ENCODE results near the gene MOCOS. TPM values are rescaled to one million over a fixed set of nuclear protein-coding genes. Genes with fewer than 3 reads are reported as not detected.
A peak's percentile ranks its signal among the peaks of the same experiment; 100 is the strongest.

The MOCOS gene
- total and polyA plus RNA-seq, 2 donors from 2014 or later, result 1.1 to 5.8 TPM

DNA sequence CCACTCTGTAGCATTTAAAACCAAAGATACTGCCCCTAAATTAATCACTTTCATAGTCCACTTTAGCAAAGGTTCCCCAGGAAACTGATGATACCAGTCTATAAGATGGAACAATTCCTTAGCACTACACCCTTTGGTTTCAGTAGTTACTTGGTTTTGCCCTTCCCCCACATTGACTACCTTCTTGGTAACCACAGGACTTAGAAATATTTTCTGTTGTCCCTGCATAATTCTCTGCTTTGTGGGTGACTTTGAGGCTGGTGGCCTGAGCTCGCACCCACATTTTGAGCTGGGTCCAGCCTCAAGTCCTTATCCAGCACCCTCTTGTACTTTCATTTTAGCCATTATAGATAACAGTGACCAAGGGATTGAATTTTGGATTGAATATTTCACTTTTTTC lies 34.5 kb upstream of the MOCOS start:
- intact Hi-C loops (cut with DNase I), result no loop called here
- TF ChIP-seq, protein P1, sequence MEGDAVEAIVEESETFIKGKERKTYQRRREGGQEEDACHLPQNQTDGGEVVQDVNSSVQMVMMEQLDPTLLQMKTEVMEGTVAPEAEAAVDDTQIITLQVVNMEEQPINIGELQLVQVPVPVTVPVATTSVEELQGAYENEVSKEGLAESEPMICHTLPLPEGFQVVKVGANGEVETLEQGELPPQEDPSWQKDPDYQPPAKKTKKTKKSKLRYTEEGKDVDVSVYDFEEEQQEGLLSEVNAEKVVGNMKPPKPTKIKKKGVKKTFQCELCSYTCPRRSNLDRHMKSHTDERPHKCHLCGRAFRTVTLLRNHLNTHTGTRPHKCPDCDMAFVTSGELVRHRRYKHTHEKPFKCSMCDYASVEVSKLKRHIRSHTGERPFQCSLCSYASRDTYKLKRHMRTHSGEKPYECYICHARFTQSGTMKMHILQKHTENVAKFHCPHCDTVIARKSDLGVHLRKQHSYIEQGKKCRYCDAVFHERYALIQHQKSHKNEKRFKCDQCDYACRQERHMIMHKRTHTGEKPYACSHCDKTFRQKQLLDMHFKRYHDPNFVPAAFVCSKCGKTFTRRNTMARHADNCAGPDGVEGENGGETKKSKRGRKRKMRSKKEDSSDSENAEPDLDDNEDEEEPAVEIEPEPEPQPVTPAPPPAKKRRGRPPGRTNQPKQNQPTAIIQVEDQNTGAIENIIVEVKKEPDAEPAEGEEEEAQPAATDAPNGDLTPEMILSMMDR (IDR thresholded peaks at IDR 0.05; ENCODE audit: borderline replicate concordance, extremely low read depth, insufficient read depth), result no peak
- H3K4me3 ChIP-seq (ENCODE audit: low read length in 3 of 3), result no peak overlapping the region
- H3K27me3 ChIP-seq (ENCODE audit: control insufficient read depth, insufficient read depth, low read length), result no peaks in the 10 kb centered on the region
- peaks cover 11 to 42% (median 27%) of the 10 kb centered on the region in 3 donors for H3K36me3 ChIP-seq (ENCODE audit: control insufficient read depth in 2 of 3, insufficient read depth in 3 of 3, low read length in 3 of 3)
- no peaks in the 10 kb centered on the region for H3K4me1 ChIP-seq (ENCODE audit: control insufficient read depth in 2 of 3, insufficient read depth in 2 of 3, low read depth in 1 of 3, low read length in 3 of 3)
- no peak overlapping the region for H3K27ac ChIP-seq (ENCODE audit: low read depth in 2 of 2, low read length in 2 of 2)
- DNase-seq, result no peak
- H3K9ac ChIP-seq (ENCODE audit: low read length in 3 of 3), result no peak overlapping the region
- no peak for FAIRE-seq
- H3K9me3 ChIP-seq (ENCODE audit: control insufficient read depth in 2 of 3, insufficient read depth in 1 of 3, low read length in 3 of 3), result no peaks in the 10 kb centered on the region

GRCh38 chr18:36153203-36153602 lies 34.1 kb upstream of the MOCOS start:
- no peak overlapping the region for H3K9ac ChIP-seq (ENCODE audit: low read length in 3 of 3)
- H3K9me3 ChIP-seq (ENCODE audit: control insufficient read depth in 2 of 3, insufficient read depth in 1 of 3, low read length in 3 of 3), result no peaks in the 10 kb centered on the region
- FAIRE-seq (no peak), DNase-seq (peak in 2 of 5 donors; percentile 23 to 54)
- TF ChIP-seq, protein P1 (IDR thresholded peaks at IDR 0.05; ENCODE audit: borderline replicate concordance, extremely low read depth, insufficient read depth), result no peak
- no peaks in the 10 kb centered on the region for H3K27me3 ChIP-seq (ENCODE audit: control insufficient read depth, insufficient read depth, low read length)
- no peaks in the 10 kb centered on the region for H3K4me1 ChIP-seq (ENCODE audit: control insufficient read depth in 2 of 3, insufficient read depth in 2 of 3, low read depth in 1 of 3, low read length in 3 of 3)
- H3K36me3 ChIP-seq (ENCODE audit: control insufficient read depth in 2 of 3, insufficient read depth in 3 of 3, low read length in 3 of 3), result peaks cover 11 to 45% (median 27%) of the 10 kb centered on the region in 3 donors
- H3K27ac ChIP-seq (ENCODE audit: low read depth in 2 of 2, low read length in 2 of 2), result no peak overlapping the region
- no peak overlapping the region for H3K4me3 ChIP-seq (ENCODE audit: low read length in 3 of 3)
- intact Hi-C loops (cut with DNase I), result no loop called here

DNA sequence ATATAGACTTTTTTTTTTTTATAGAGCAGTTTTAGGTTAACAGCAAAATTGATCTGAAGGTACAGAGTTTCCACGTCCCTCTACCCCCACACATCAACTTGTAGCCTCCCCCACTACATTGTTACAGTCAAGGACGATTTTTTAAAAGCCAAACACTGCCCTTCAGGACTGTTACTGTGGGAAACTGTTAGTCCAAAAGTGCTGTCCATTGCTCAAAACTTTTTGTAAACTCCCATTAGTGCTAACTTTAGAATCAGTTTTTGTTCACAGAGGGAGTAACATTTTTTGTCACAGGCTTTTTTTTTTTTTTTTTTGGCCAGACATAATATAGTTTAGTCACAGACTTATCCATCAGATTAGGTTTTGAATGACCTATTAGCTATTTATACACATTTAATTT lies 33.5 kb upstream of the MOCOS start:
- no peaks in the 10 kb centered on the region for H3K27me3 ChIP-seq (ENCODE audit: control insufficient read depth, insufficient read depth, low read length)
- no peak overlapping the region for H3K27ac ChIP-seq (ENCODE audit: low read depth in 2 of 2, low read length in 2 of 2)
- FAIRE-seq (no peak), DNase-seq (no peak)
- no peaks in the 10 kb centered on the region for H3K4me1 ChIP-seq (ENCODE audit: control insufficient read depth in 2 of 3, insufficient read depth in 2 of 3, low read depth in 1 of 3, low read length in 3 of 3)
- H3K9me3 ChIP-seq (ENCODE audit: control insufficient read depth in 2 of 3, insufficient read depth in 1 of 3, low read length in 3 of 3), result no peaks in the 10 kb centered on the region
- TF ChIP-seq, protein P1 (IDR thresholded peaks at IDR 0.05; ENCODE audit: borderline replicate concordance, extremely low read depth, insufficient read depth), result no peak
- intact Hi-C loops (cut with DNase I), result no loop called here
- no peak overlapping the region for H3K9ac ChIP-seq (ENCODE audit: low read length in 3 of 3)
- peaks cover 10 to 42% (median 28%) of the 10 kb centered on the region in 3 donors for H3K36me3 ChIP-seq (ENCODE audit: control insufficient read depth in 2 of 3, insufficient read depth in 3 of 3, low read length in 3 of 3)
- no peak overlapping the region for H3K4me3 ChIP-seq (ENCODE audit: low read length in 3 of 3)
